Measurements from ENCODE around the gene TSPAN32. TPM values are rescaled to one million over a fixed set of nuclear protein-coding genes. Genes with fewer than 3 reads are reported as not detected.

TSPAN32 gene
- total RNA-seq, 1 experiment from 2014 or later: not detected

- POLR2A ChIA-PET: no interaction called here
Measured at GRCh38 chr11:2272228-2272945, 29.4 kb upstream of the TSPAN32 start.

GRCh38 chr11:2272946-2273280 lies 28.9 kb upstream of the TSPAN32 start:
- H3K27me3 ChIP-seq (ENCODE audit: control insufficient read depth, insufficient read depth, low read length): peaks cover 8% of the 10 kb centered on the region
- H3K9me3 ChIP-seq (ENCODE audit: control insufficient read depth, insufficient read depth, low read depth, low read length): no peaks in the 10 kb centered on the region
- no TSS peak for BruUV-seq (replicated peaks)
- in situ Hi-C loops (cut with HindIII; ENCODE audit: low pct_unique_long_range_greater_than_20kb, low sequenced_read_pairs): no loop called here
- intact Hi-C loops (cut with micrococcal nuclease; ENCODE audit: unreplicated experiment): no loop called here
- no peaks in the 10 kb centered on the region for H3K4me1 ChIP-seq (ENCODE audit: control insufficient read depth, insufficient read depth, low read length)
- DNase-seq (ENCODE audit: low read depth, low spot score) (no peak), ATAC-seq (no peak)
- no peaks in the 10 kb centered on the region for H3K36me3 ChIP-seq (ENCODE audit: control insufficient read depth, insufficient read depth, low read length)
- no peak overlapping the region for H3K27ac ChIP-seq (ENCODE audit: low read length)
- POLR2A ChIA-PET: no interaction called here
- no peak overlapping the region for H3K4me3 ChIP-seq (ENCODE audit: low read depth in 2 of 2, low read length in 2 of 2)
- no peak for TF ChIP-seq CTCF (IDR thresholded peaks at IDR 0.05)
- TF ChIP-seq POLR2AphosphoS5 (IDR thresholded peaks at IDR 0.05; ENCODE audit: low read depth, low read length): no peak
- TF ChIP-seq SIN3A (IDR thresholded peaks at IDR 0.05; ENCODE audit: borderline replicate concordance, insufficient read depth, low read depth, low read length): no peak
- TF ChIP-seq TCF7L2 (IDR thresholded peaks at IDR 0.05; ENCODE audit: low read depth, low read length): no peak
- TF ChIP-seq REST (IDR thresholded peaks at IDR 0.05; ENCODE audit: insufficient read depth in 1 of 2, low read depth in 2 of 2, low read length in 1 of 2): no peak
- CTCF ChIA-PET: no interaction called here

More at GRCh38 chr11:2272228-2272945, 29.4 kb upstream of the TSPAN32 start:
- BruUV-seq (replicated peaks): no TSS peak
- Histone ChIP-seq H3K4me1 (ENCODE audit: control insufficient read depth, insufficient read depth, low read length) (no peaks in the 10 kb centered on the region), H3K4me3 (ENCODE audit: low read depth in 2 of 2, low read length in 2 of 2) (no peak overlapping the region), H3K27me3 (ENCODE audit: control insufficient read depth, insufficient read depth, low read length) (peaks cover 6% of the 10 kb centered on the region), H3K36me3 (ENCODE audit: control insufficient read depth, insufficient read depth, low read length) (no peaks in the 10 kb centered on the region), H3K27ac (ENCODE audit: low read length) (no peak overlapping the region), H3K9me3 (ENCODE audit: control insufficient read depth, insufficient read depth, low read depth, low read length) (no peaks in the 10 kb centered on the region)
- intact Hi-C loops (cut with micrococcal nuclease; ENCODE audit: unreplicated experiment): no loop called here
- DNase-seq (ENCODE audit: low read depth, low spot score): no peak
- TF ChIP-seq POLR2AphosphoS5 (IDR thresholded peaks at IDR 0.05; ENCODE audit: low read depth, low read length) (no peak), SIN3A (IDR thresholded peaks at IDR 0.05; ENCODE audit: borderline replicate concordance, insufficient read depth, low read depth, low read length) (no peak), CTCF (IDR thresholded peaks at IDR 0.05) (no peak), TCF7L2 (IDR thresholded peaks at IDR 0.05; ENCODE audit: low read depth, low read length) (no peak), REST (IDR thresholded peaks at IDR 0.05; ENCODE audit: insufficient read depth in 1 of 2, low read depth in 2 of 2, low read length in 1 of 2) (no peak)
- CTCF ChIA-PET: no interaction called here
- in situ Hi-C loops (cut with HindIII; ENCODE audit: low pct_unique_long_range_greater_than_20kb, low sequenced_read_pairs): no loop called here
- no peak for ATAC-seq
